Breast epithelium (tissue), 3 donors: ENCODE results near the gene DDIT4.

Experiments used
- CTCF ChIP-seq, 3 donors: fragments of 450-650 bp; IDR thresholded peaks; one replicate each; pipeline ENCODE4 v1.5.1; 2016 to 2017; ENCODE audit warnings: antibody characterized with exemption in 3 of 3, mild to moderate bottlenecking in 3 of 3, moderate library complexity in 3 of 3
- POLR2A ChIP-seq: fragments of 450-650 bp; IDR thresholded peaks from one replicate; pipeline ENCODE4 v1.6.1; 2016; ENCODE audit warnings: antibody characterized with exemption, mild to moderate bottlenecking, moderate library complexity
- POLR2AphosphoS5 ChIP-seq, 3 donors: sonication (generic); formaldehyde crosslinking; IDR thresholded peaks; one replicate each; pipeline ENCODE4 v1.6.1; 2017; ENCODE audit warnings: antibody characterized with exemption in 3 of 3

- TF ChIP-seq POLR2A (no peak), CTCF (IDR thresholded peaks at IDR 0.05) (no peak), POLR2AphosphoS5 (IDR thresholded peaks at IDR 0.05) (no peak)
Observed at GRCh38 chr10:72311667-72312066, 37.9 kb downstream of the DDIT4 start.
